Regular cardiac myocyte (primary cell): ENCODE measurements around the gene SULF2. TPM values are rescaled to one million over a fixed set of nuclear protein-coding genes. Genes with fewer than 3 reads are reported as not detected.

ENCODE experiments used
- total RNA-seq: library from RNA; depleted of rRNA; stranded (reverse); fragments of >200 nt; gene quantifications from 2 replicates; pipeline ENCODE4 v1.2.3, GENCODE V29; 2014

The SULF2 gene
- total RNA-seq = 3.5 and 19.4 TPM in 2 replicates

GRCh38 chr20:47785311-47785853 is at the start of gene SULF2:
Gene SULF2 (minus strand): TSS chr20:47785481. CDS start chr20:47757363, 28,118 bp downstream.

